SU-DHL-6 (cell line): ENCODE data around the gene EDIL3.

ENCODE experiments used
- CTCF ChIP-seq: fragments of 200-600 bp; sonication (generic); IDR thresholded peaks from one replicate; pipeline ENCODE4 v1.5.1; 2017; ENCODE audit warnings: antibody characterized with exemption, mild to moderate bottlenecking, low read length, moderate library complexity; ENCODE audit not compliant: insufficient read depth, poor library complexity, severe bottlenecking
- EZH2phosphoT487 ChIP-seq: fragments of 200-600 bp; sonication (generic), shearing (Covaris generic); conservative IDR thresholded peaks from 2 replicates; pipeline ENCODE4 v1.6.1; 2018; ENCODE audit warnings: mild to moderate bottlenecking, antibody characterized with exemption, low read length, moderate library complexity, mixed read lengths

- TF ChIP-seq CTCF (no peak), EZH2phosphoT487 (no peak)
Observed at GRCh38 chr5:83988293-83988685, 396.4 kb downstream of the EDIL3 start.
